ENCODE results near the gene MBD3L4.

MBD3L4 gene

DNA sequence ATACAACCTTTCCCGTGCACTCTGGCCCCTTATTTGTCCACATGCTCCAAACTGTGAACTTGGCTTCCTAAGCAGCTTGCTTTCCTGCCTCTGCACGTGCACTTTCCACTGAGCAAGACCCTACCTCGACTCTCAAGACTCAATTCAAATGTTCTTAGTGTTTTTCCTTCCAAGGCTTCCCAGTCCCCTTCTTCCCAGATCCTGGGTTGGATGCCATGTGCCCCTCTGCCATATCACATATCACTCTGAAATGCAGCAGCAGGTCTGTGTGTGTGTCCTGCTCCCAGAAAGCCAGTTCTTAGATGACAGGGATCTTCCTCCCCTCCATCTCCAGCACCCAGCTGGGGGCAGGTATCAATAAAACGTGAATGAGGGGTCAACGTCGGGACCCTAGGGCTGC is 32.6 kb upstream of the MBD3L4 start:
- Histone ChIP-seq H3K4me3 (no peak overlapping the region), H3K36me3 (peaks cover 65 to 68% (median 67%) of the 10 kb centered on the region in 3 donors), H3K27ac (no peak overlapping the region), H3K27me3 (no peaks in the 10 kb centered on the region), H3K9me3 (peaks cover 0 to 28% (median 26%) of the 10 kb centered on the region in 3 donors), H3K4me1 (peaks cover 0 to 11% (median 5%) of the 10 kb centered on the region in 4 donors)
- TF ChIP-seq, protein P1, sequence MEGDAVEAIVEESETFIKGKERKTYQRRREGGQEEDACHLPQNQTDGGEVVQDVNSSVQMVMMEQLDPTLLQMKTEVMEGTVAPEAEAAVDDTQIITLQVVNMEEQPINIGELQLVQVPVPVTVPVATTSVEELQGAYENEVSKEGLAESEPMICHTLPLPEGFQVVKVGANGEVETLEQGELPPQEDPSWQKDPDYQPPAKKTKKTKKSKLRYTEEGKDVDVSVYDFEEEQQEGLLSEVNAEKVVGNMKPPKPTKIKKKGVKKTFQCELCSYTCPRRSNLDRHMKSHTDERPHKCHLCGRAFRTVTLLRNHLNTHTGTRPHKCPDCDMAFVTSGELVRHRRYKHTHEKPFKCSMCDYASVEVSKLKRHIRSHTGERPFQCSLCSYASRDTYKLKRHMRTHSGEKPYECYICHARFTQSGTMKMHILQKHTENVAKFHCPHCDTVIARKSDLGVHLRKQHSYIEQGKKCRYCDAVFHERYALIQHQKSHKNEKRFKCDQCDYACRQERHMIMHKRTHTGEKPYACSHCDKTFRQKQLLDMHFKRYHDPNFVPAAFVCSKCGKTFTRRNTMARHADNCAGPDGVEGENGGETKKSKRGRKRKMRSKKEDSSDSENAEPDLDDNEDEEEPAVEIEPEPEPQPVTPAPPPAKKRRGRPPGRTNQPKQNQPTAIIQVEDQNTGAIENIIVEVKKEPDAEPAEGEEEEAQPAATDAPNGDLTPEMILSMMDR (IDR thresholded peaks at IDR 0.05), result no peak
- no peak for DNase-seq
- intact Hi-C loops (cut with DNase I; ENCODE audit: low total_unique reads), result no loop called here

DNA sequence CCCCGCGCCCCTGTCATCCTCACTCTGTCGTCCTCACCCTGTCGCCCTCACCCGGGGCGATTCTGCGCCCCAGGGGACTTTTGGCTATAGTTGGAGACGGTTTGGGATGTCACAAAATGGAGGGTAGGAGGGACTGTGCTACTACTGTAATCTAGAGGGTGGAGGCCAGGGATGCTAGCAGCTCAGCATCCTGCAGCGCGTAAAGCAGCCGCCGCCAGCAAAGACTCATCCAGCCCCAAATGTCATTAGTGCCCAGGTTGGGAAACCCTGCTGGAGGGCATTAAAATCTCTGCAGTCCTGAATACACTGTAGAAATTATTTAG is 29.9 kb upstream of the MBD3L4 start:
- H3K27me3 ChIP-seq, result no peaks in the 10 kb centered on the region
- intact Hi-C loops (cut with DNase I; ENCODE audit: low total_unique reads), result no loop called here
- peaks cover 0 to 3% (median under 1%) of the 10 kb centered on the region in 3 donors for H3K9me3 ChIP-seq
- H3K4me3 ChIP-seq, result peak overlapping the region; percentile 90 to 91
- H3K27ac ChIP-seq, result peak overlapping the region; percentile 73 to 77
- DNase-seq, result no peak
- TF ChIP-seq, protein P1 (IDR thresholded peaks at IDR 0.05), result no peak
- H3K4me1 ChIP-seq, result peaks cover 0 to 11% (median 5%) of the 10 kb centered on the region in 4 donors
- H3K36me3 ChIP-seq, result peaks cover 38 to 41% (median 41%) of the 10 kb centered on the region in 3 donors

DNA sequence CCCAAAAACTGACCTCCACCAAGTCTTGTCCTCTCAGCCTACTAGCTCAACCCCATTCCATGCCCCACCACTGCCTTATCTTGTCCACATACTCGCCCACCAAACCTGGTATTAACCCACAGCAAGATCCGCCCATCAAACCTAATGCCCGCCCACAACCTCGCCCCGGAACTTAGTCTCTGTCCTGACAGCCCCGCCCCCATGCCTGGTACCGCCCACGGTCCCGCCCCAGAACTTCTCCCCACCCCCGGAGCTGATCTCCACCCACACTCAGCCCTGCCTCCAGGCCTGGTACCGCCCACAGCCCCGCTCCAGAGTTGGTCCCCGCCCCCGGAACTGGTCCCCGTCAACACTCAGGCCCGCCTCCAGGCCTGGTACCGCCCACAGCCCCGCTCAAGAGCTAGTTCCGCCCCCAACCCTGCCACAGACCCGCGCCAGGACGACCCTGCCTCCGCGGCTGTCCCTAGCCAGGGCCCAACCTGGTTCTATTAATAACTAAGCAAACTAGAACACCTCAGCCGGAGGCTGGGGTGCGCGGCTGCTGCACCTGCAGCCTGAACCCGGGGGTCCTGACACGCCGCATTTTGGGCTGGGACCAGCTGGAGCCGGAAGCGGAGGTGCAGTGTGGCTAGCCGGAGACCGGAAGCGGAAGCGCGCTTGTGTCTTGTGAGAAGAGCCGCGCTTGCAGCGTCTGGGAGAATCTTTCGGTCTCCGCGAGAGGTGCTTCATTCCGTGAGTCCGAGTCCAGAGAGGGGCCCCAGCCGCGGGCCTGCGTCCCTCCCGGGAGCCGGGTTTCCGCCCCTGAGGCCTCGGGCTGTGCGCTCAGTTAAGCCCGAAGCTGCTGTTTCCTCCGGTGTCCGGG is 29.3 kb upstream of the MBD3L4 start, which contains the start of gene ZNF557:
TSS of gene ZNF557 (plus strand) at position 662 of the 862 bp plus-strand sequence. CDS start 5,372 bp downstream, outside the sequence.
- Histone ChIP-seq H3K4me3 (peak within 1 kb of the TSS; percentile 90 to 91), H3K27me3 (no peaks in the 10 kb centered on the region), H3K4me1 (peaks cover 0 to 11% (median 5%) of the 10 kb centered on the region in 4 donors), H3K36me3 (peaks cover 32 to 36% (median 35%) of the 10 kb centered on the region in 3 donors), H3K27ac (peak within 1 kb of the TSS; percentile 73 to 77), H3K9me3 (no peaks in the 10 kb centered on the region)
- DNase-seq, result peak; percentile 99
- intact Hi-C loops (cut with DNase I; ENCODE audit: low total_unique reads), result no loop called here
- TF ChIP-seq, protein P1 (IDR thresholded peaks at IDR 0.05), result no peak

DNA sequence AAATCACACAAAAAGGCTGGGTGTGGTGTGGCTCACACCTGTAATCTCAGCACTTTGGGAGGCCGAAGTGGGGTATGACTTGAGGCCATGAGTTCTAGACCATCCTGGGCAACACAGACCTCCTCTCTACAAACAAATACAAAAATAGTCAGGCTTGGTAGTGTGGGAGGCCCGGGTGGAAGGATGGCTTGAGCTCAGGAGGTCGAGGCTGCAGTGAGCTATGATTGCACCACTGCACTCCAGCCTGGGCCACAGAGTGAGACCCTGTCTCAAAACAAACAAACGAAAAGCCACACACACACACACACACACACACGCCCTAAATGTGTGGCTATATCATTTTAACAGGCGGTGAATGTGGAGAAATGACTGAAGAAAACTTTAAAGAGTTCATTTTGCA is 28.6 kb upstream of the MBD3L4 start:
- peak overlapping the region in 1 of 2 donors; percentile 77 for H3K27ac ChIP-seq

DNA sequence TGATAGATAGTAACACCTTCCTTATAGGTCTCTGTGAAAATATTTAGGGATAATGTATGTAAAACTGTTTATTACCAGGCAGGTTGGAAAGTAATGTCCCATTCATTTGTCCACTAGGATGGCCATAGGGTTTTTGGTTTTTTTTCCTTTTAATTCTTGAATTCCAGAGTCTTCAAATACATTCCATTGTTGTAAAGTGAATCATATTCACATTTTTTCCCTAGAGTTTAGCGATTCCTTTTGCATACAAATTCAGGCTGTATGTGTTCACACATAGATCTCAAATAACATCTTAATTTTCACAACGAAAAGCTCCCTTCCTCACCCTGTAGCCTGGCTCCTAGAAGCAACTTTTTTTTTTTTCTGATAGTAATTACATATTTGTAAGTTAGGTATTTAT is 27.7 kb upstream of the MBD3L4 start:
- no peaks in the 10 kb centered on the region for H3K9me3 ChIP-seq
- intact Hi-C loops (cut with DNase I; ENCODE audit: low total_unique reads), result no loop called here
- no peak overlapping the region for H3K4me3 ChIP-seq
- DNase-seq, result no peak
- H3K27ac ChIP-seq, result no peak overlapping the region
- H3K4me1 ChIP-seq, result peaks cover 0 to 11% (median 5%) of the 10 kb centered on the region in 4 donors
- peaks cover 16 to 20% (median 19%) of the 10 kb centered on the region in 3 donors for H3K36me3 ChIP-seq
- H3K27me3 ChIP-seq, result no peaks in the 10 kb centered on the region
- TF ChIP-seq, protein P1 (IDR thresholded peaks at IDR 0.05), result no peak

More for the DNA sequence above, 28.6 kb upstream of the MBD3L4 start:
- H3K4me1 ChIP-seq, result peaks cover 0 to 11% (median 5%) of the 10 kb centered on the region in 4 donors
- H3K9me3 ChIP-seq, result no peaks in the 10 kb centered on the region
- DNase-seq, result no peak
- peaks cover 25 to 29% (median 28%) of the 10 kb centered on the region in 3 donors for H3K36me3 ChIP-seq
- peak overlapping the region; percentile 90 to 91 for H3K4me3 ChIP-seq
- H3K27me3 ChIP-seq, result no peaks in the 10 kb centered on the region
- TF ChIP-seq, protein P1 (IDR thresholded peaks at IDR 0.05), result no peak
- intact Hi-C loops (cut with DNase I; ENCODE audit: low total_unique reads), result no loop called here
